NT2/D1 (cell line): ENCODE data around the gene DPY19L3.

Experiments used
- SUZ12 ChIP-seq: IDR thresholded peaks from 2 replicates; pipeline ENCODE4 v1.6.1; 2011; ENCODE audit not compliant: insufficient read length, insufficient read depth; ENCODE audit errors: extremely low read depth
- YY1 ChIP-seq: IDR thresholded peaks from 2 replicates; pipeline ENCODE4 v1.6.1; 2011; ENCODE audit not compliant: insufficient read length, insufficient read depth
- ZNF274 ChIP-seq: IDR thresholded peaks from 2 replicates; pipeline ENCODE4 v1.6.1; 2011; ENCODE audit warnings: mild to moderate bottlenecking, low read depth, low read length

- TF ChIP-seq YY1 (no peak), ZNF274 (no peak), SUZ12 (no peak)
These were observed 37.5 kb upstream of the DPY19L3 start for GRCh38 chr19:32367948-32368536.
